ENCODE results near the gene THAP5.

- TF ChIP-seq CTCF (IDR thresholded peaks at IDR 0.05; ENCODE audit: low read depth, low read length, missing input control) (no peak), TAF1 (conservative IDR thresholded peaks at IDR 0.05) (no peak), REST (IDR thresholded peaks at IDR 0.05) (no peak), EGR1 (IDR thresholded peaks at IDR 0.05; ENCODE audit: low read depth in 2 of 2) (no peak), SP1 (IDR thresholded peaks at IDR 0.05) (no peak), MAX (IDR thresholded peaks at IDR 0.05) (no peak), RAD21 (IDR thresholded peaks at IDR 0.05) (no peak), YY1 (IDR thresholded peaks at IDR 0.05) (no peak), FOXA2 (IDR thresholded peaks at IDR 0.05) (no peak), HNF4A (conservative IDR thresholded peaks at IDR 0.05) (no peak), JUND (IDR thresholded peaks at IDR 0.05) (no peak), FOXA1 (IDR thresholded peaks at IDR 0.05) (no peak)
Measured at GRCh38 chr7:108603656-108604306, 34.3 kb upstream of the THAP5 start.
